PFSK-1 (cell line): ENCODE data around the gene DMBT1.

ENCODE experiments used
- FOXP2 ChIP-seq: optimal IDR thresholded peaks from 2 replicates; pipeline ENCODE3; 2011; ENCODE audit warnings: borderline replicate concordance, control low read depth, inconsistent platforms; ENCODE audit not compliant: insufficient read depth; ENCODE audit errors: extremely low read length, extremely low read depth
- POLR2AphosphoS5 ChIP-seq: IDR thresholded peaks from 2 replicates; pipeline ENCODE4 v1.6.1; 2012; ENCODE audit warnings: low read depth, mild to moderate bottlenecking, control low read depth, low read length, moderate library complexity
- SIN3A ChIP-seq: IDR thresholded peaks from 2 replicates; pipeline ENCODE4 v1.6.1; 2012; ENCODE audit warnings: mild to moderate bottlenecking, low read length, moderate library complexity, borderline replicate concordance; ENCODE audit not compliant: insufficient read depth
- TAF1 ChIP-seq: IDR thresholded peaks from 2 replicates; pipeline ENCODE4 v1.6.1; 2012; ENCODE audit warnings: low read length, control low read depth, borderline replicate concordance; ENCODE audit not compliant: insufficient read depth
- TF ChIP-seq, protein P1 (sequence below), 2 experiments: IDR thresholded peaks; 2 replicates each; pipeline versions ENCODE4 v1.6.1 to v1.8.0; 2011 to 2012; ENCODE audit warnings: low read depth in 2 of 2, low read length in 2 of 2, control low read depth in 1 of 2, inconsistent platforms in 1 of 2, mild to moderate bottlenecking in 1 of 2, moderate library complexity in 1 of 2; ENCODE audit not compliant: insufficient read depth in 1 of 2

DMBT1 gene

DNA sequence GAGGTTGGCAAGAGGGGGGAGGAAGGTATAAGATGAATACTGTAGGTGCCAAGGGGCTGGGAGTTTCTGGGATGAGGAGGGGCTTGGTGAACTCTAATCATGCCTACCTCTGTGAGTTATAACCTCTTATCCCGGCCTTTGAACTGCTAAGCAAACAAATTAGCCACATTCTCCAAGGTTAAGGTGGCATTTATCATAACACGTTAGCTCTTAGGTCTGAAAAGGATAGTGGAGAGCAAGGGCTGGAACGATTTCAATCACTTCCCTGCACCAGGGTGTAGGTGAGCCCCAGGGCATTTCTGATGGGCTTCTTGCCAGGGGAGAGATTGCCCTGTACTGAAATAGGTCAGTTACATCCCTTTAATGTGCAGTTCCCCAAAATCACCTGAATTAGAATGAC is 28.6 kb upstream of the DMBT1 start:
- TF ChIP-seq, protein P1, sequence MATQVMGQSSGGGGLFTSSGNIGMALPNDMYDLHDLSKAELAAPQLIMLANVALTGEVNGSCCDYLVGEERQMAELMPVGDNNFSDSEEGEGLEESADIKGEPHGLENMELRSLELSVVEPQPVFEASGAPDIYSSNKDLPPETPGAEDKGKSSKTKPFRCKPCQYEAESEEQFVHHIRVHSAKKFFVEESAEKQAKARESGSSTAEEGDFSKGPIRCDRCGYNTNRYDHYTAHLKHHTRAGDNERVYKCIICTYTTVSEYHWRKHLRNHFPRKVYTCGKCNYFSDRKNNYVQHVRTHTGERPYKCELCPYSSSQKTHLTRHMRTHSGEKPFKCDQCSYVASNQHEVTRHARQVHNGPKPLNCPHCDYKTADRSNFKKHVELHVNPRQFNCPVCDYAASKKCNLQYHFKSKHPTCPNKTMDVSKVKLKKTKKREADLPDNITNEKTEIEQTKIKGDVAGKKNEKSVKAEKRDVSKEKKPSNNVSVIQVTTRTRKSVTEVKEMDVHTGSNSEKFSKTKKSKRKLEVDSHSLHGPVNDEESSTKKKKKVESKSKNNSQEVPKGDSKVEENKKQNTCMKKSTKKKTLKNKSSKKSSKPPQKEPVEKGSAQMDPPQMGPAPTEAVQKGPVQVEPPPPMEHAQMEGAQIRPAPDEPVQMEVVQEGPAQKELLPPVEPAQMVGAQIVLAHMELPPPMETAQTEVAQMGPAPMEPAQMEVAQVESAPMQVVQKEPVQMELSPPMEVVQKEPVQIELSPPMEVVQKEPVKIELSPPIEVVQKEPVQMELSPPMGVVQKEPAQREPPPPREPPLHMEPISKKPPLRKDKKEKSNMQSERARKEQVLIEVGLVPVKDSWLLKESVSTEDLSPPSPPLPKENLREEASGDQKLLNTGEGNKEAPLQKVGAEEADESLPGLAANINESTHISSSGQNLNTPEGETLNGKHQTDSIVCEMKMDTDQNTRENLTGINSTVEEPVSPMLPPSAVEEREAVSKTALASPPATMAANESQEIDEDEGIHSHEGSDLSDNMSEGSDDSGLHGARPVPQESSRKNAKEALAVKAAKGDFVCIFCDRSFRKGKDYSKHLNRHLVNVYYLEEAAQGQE (IDR thresholded peaks at IDR 0.05; ENCODE audit: insufficient read depth in 1 of 2, low read depth in 2 of 2, low read length in 2 of 2) = no peak
- TF ChIP-seq SIN3A (no peak), POLR2AphosphoS5 (no peak), TAF1 (no peak), FOXP2 (no peak)

DNA sequence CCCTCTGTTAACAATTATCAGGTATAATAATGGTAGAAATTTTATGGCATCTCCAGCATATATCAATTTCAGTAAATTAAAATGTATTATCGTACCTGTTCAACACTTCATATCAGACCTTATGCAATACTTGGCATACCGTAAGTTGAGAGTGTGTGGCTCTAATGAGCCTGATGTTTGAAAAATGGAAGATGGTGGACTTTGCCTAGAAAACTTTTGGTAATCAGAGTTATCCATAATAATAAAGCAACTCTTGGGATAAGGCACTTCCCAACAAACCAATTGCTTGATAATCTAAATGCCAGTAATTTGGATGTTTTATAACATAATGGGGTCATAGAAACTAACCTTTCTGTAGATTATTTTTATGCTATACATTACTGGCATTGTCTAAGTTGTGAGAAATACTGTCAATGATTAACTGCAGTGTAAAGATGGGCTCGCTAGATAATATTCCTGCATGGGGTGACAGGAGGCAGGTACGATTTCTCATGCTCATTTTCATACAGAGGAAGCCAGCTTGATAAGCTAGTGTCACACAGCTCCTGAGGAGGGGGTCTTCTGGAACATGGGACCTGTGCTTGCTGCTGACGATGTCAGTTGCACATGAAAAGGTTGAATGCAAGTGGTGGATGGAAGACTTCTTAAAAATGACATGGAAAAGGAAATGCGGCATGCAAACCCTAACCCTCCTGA is 27.8 kb upstream of the DMBT1 start:
- TF ChIP-seq POLR2AphosphoS5 = no peak
- no peak for TF ChIP-seq SIN3A
- no peak for TF ChIP-seq FOXP2
- TF ChIP-seq, protein P1 (IDR thresholded peaks at IDR 0.05; ENCODE audit: insufficient read depth in 1 of 2, low read depth in 2 of 2, low read length in 2 of 2) = no peak
- TF ChIP-seq TAF1 = no peak

DNA sequence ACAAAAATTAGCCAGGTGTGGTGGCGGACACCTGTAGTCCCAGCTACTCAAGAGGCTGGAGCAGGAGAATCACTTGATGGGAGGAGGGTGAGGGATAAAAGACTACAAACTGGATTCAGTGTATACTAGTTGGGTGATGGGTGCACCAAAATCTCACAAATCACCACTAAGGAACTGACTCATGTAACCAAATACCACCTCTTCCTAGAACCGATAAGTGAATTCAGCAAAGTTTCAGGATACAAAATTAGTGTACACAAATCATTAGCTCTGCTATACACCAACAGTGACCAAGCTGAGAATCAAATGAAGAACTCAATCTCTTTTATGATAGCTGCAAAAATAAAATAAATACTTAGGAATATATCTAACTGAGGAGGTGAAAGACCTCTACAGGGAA is 23.0 kb upstream of the DMBT1 start:
- TF ChIP-seq, protein P1 (IDR thresholded peaks at IDR 0.05; ENCODE audit: insufficient read depth in 1 of 2, low read depth in 2 of 2, low read length in 2 of 2) = no peak
- TF ChIP-seq FOXP2 = no peak
- no peak for TF ChIP-seq TAF1
- TF ChIP-seq SIN3A = no peak
- no peak for TF ChIP-seq POLR2AphosphoS5

- TF ChIP-seq FOXP2 (no peak), SIN3A (no peak), POLR2AphosphoS5 (no peak), TAF1 (no peak)
- TF ChIP-seq, protein P1 (IDR thresholded peaks at IDR 0.05; ENCODE audit: insufficient read depth in 1 of 2, low read depth in 2 of 2, low read length in 2 of 2) = no peak
Measured at GRCh38 chr10:122541541-122542002, 19.0 kb upstream of the DMBT1 start.
